Panc1 (cell line): ENCODE data around the gene FSTL1. TPM values are rescaled to one million over a fixed set of nuclear protein-coding genes. Genes with fewer than 3 reads are reported as not detected.

ENCODE experiments used
- ATAC-seq: fragments of 200-7000 bp; cut with Tn5 transposase; 2 replicates; pipeline ENCODE4 v1.9.1; 2020; ENCODE audit warnings: mild to moderate bottlenecking, moderate library complexity
- BruUV-seq: library from RNA; stranded (reverse); fragments of 400-500 nt; replicated peaks from 2 replicates; lab custom pipeline; 2021; lab: Mats Ljungman, UMichigan
- CTCF ChIA-PET: fragments of 300-600 bp; sonication (Branson Sonifier 250); formaldehyde crosslinking; loops from one replicate; lab custom pipeline; 2022; ENCODE audit warnings: antibody characterized with exemption; lab: Charles Lee
- POLR2A ChIA-PET: fragments of 300-600 bp; sonication (Branson Sonifier 250); formaldehyde crosslinking; loops from one replicate; lab custom pipeline; 2022; ENCODE audit warnings: antibody characterized with exemption; lab: Charles Lee
- DNase-seq: peaks from one replicate; pipeline ENCODE4 v3.0.0-alpha.2; 2010; ENCODE audit warnings: low read depth, low spot score
- H3K27ac ChIP-seq: 2 replicates; pipeline ENCODE4 v1.5.1; 2011; ENCODE audit warnings: mild to moderate bottlenecking, low read length, inconsistent platforms
- H3K27me3 ChIP-seq: fragments of 200-500 bp; sonication (Bioruptor generic); 2 replicates; pipeline ENCODE4 v1.6.0; 2014; ENCODE audit warnings: low read length, inconsistent platforms; ENCODE audit not compliant: control insufficient read depth, insufficient read depth
- H3K36me3 ChIP-seq: fragments of 200-500 bp; sonication (Bioruptor generic); 2 replicates; pipeline ENCODE4 v1.5.1; 2014; ENCODE audit warnings: inconsistent platforms, mild to moderate bottlenecking, low read length, moderate library complexity; ENCODE audit not compliant: control insufficient read depth, insufficient read depth
- H3K4me1 ChIP-seq: 2 replicates; pipeline ENCODE4 v1.5.1; 2011; ENCODE audit warnings: inconsistent platforms, mild to moderate bottlenecking, low read length, moderate library complexity; ENCODE audit not compliant: control insufficient read depth, insufficient read depth
- H3K4me3 ChIP-seq, 2 experiments: 2 replicates each; pipeline ENCODE4 v1.5.1; 2011 to 2012; ENCODE audit warnings: low read depth in 2 of 2, low read length in 2 of 2, mild to moderate bottlenecking in 2 of 2, inconsistent platforms in 1 of 2, moderate library complexity in 1 of 2
- H3K9me3 ChIP-seq: fragments of 200-500 bp; sonication (Bioruptor generic); 2 replicates; pipeline ENCODE4 v1.5.1; 2014; ENCODE audit warnings: low read depth, mild to moderate bottlenecking, inconsistent platforms, low read length, moderate library complexity; ENCODE audit not compliant: control insufficient read depth, insufficient read depth
- CTCF ChIP-seq: fragments of 450-650 bp; IDR thresholded peaks from 2 replicates; pipeline ENCODE4 v1.5.1; 2017; ENCODE audit warnings: mild to moderate bottlenecking
- POLR2AphosphoS5 ChIP-seq: IDR thresholded peaks from 2 replicates; pipeline ENCODE4 v1.6.1; 2012; ENCODE audit warnings: mild to moderate bottlenecking, low read depth, low read length, moderate library complexity
- REST ChIP-seq, 2 experiments: IDR thresholded peaks; 2 replicates each; pipeline ENCODE4 v1.6.1; 2011 to 2012; ENCODE audit warnings: low read depth in 2 of 2, control low read depth in 1 of 2, low read length in 1 of 2, mild to moderate bottlenecking in 1 of 2, moderate library complexity in 1 of 2; ENCODE audit not compliant: insufficient read depth in 1 of 2
- SIN3A ChIP-seq: IDR thresholded peaks from 2 replicates; pipeline ENCODE4 v1.6.1; 2012; ENCODE audit warnings: low read depth, mild to moderate bottlenecking, low read length, moderate library complexity, borderline replicate concordance; ENCODE audit not compliant: insufficient read depth
- TCF7L2 ChIP-seq: IDR thresholded peaks from 2 replicates; pipeline ENCODE4 v1.6.1; 2011; ENCODE audit warnings: mild to moderate bottlenecking, low read depth, low read length, inconsistent platforms
- in situ Hi-C: cut with HindIII; loops from 2 replicates; pipeline ENCODE4 v1.10.0; 2016; ENCODE audit warnings: low sequenced_read_pairs, low pct_unique_long_range_greater_than_20kb
- intact Hi-C: fragments of 100-400 bp; cut with micrococcal nuclease; formaldehyde crosslinking; loops from one replicate; pipeline ENCODE4 v1.10.0; 2022; ENCODE audit not compliant: unreplicated experiment
- total RNA-seq: library from RNA; stranded (reverse); gene quantifications from one replicate; pipeline ENCODE4 v1.2.1, GENCODE V29; 2021; ENCODE audit not compliant: unreplicated experiment

The FSTL1 gene
- total RNA-seq, 1 experiment from 2014 or later, result 9.2 TPM

GRCh38 chr3:120459196-120459595 lies 8.4 kb upstream of the FSTL1 start:
- TF ChIP-seq TCF7L2 (no peak), REST (IDR thresholded peaks at IDR 0.05; ENCODE audit: insufficient read depth in 1 of 2, low read depth in 2 of 2, low read length in 1 of 2) (no peak), SIN3A (no peak), CTCF (no peak), POLR2AphosphoS5 (no peak)
- DNase-seq (no peak), ATAC-seq (no peak; the same call in 1 of the 2 replicates)
- intact Hi-C loops (no loop called here), in situ Hi-C loops (no loop called here)
- Histone ChIP-seq H3K27ac (no peak overlapping the region), H3K36me3 (no peaks in the 10 kb centered on the region), H3K4me1 (no peaks in the 10 kb centered on the region), H3K4me3 (no peak overlapping the region), H3K9me3 (no peaks in the 10 kb centered on the region), H3K27me3 (peaks cover 8% of the 10 kb centered on the region)
- ChIA-PET CTCF (no interaction called here), POLR2A (no interaction called here)
- BruUV-seq, result no TSS peak

GRCh38 chr3:120457827-120458226 lies 7.0 kb upstream of the FSTL1 start:
- ChIA-PET CTCF (no interaction called here), POLR2A (no interaction called here)
- Histone ChIP-seq H3K9me3 (no peaks in the 10 kb centered on the region), H3K4me1 (no peaks in the 10 kb centered on the region), H3K27me3 (peaks cover 8% of the 10 kb centered on the region), H3K36me3 (no peaks in the 10 kb centered on the region), H3K27ac (no peak overlapping the region), H3K4me3 (no peak overlapping the region)
- intact Hi-C loops (no loop called here), in situ Hi-C loops (no loop called here)
- no TSS peak for BruUV-seq
- no peak for TF ChIP-seq TCF7L2
- no peak for TF ChIP-seq SIN3A
- no peak for TF ChIP-seq CTCF
- TF ChIP-seq POLR2AphosphoS5, result no peak
- no peak for TF ChIP-seq REST (IDR thresholded peaks at IDR 0.05; ENCODE audit: insufficient read depth in 1 of 2, low read depth in 2 of 2, low read length in 1 of 2)
- ATAC-seq (no peak), DNase-seq (no peak)
